Measurements from ENCODE around the gene RANBP10.

- TF ChIP-seq CTCF (conservative IDR thresholded peaks at IDR 0.05; ENCODE audit: low read length) (no peak), EZH2phosphoT487 (IDR thresholded peaks at IDR 0.05; ENCODE audit: borderline replicate concordance) (no peak)
These were observed 80.0 kb downstream of the RANBP10 start for GRCh38 chr16:67726106-67727034.

Data from Loucy (cell line).